Thymus (tissue), 11 donors: Measurements from ENCODE around the gene CAMTA1. TPM values are rescaled to one million over a fixed set of nuclear protein-coding genes. Genes with fewer than 3 reads are reported as not detected.

Experiments used
- DNase-seq, 9 donors: peaks; one replicate each; pipeline ENCODE4 v3.0.0-alpha.2; 2013; ENCODE audit warnings: low spot score in 9 of 9, low read depth in 6 of 9, missing footprints in 1 of 9
- H3K27ac ChIP-seq, 2 donors: one replicate each; pipeline ENCODE4 v1.5.1; 2013; ENCODE audit warnings: control low read depth in 1 of 2, low read depth in 1 of 2, low read length in 1 of 2, mild to moderate bottlenecking in 1 of 2, moderate library complexity in 1 of 2
- H3K27me3 ChIP-seq, 2 donors: one replicate each; pipeline ENCODE4 v1.5.1; 2013; ENCODE audit warnings: low read length in 1 of 2; ENCODE audit not compliant: control insufficient read depth in 2 of 2, insufficient read depth in 1 of 2
- H3K36me3 ChIP-seq, 2 donors: one replicate each; pipeline ENCODE4 v1.5.1; 2013; ENCODE audit warnings: low read length in 1 of 2, mild to moderate bottlenecking in 1 of 2, moderate library complexity in 1 of 2; ENCODE audit not compliant: control insufficient read depth in 2 of 2, insufficient read depth in 2 of 2
- H3K4me1 ChIP-seq, 2 donors: one replicate each; pipeline ENCODE4 v1.5.1; 2013; ENCODE audit warnings: low read length in 2 of 2; ENCODE audit not compliant: control insufficient read depth in 2 of 2, insufficient read depth in 2 of 2
- H3K4me3 ChIP-seq, 2 donors: one replicate each; pipeline ENCODE4 v1.5.1; 2013; ENCODE audit warnings: low read length in 2 of 2, control low read depth in 1 of 2, mild to moderate bottlenecking in 1 of 2
- H3K9me3 ChIP-seq, 2 donors: one replicate each; pipeline ENCODE4 v1.5.1; 2013; ENCODE audit warnings: low read length in 1 of 2, mild to moderate bottlenecking in 1 of 2; ENCODE audit not compliant: control insufficient read depth in 2 of 2, insufficient read depth in 1 of 2
- WGBS: extraction: QIAGEN DNeasy Blood & Tissue Kit; methylation state at CpG from one replicate; pipeline ENCODE4 v1.1.7; 2013; 5-methylcytosine and 5-hydroxymethylcytosine counted together
- polyA plus RNA-seq: library from polyadenylated mRNA; stranded (reverse); fragments of 200-250 nt; gene quantifications from one replicate; pipeline ENCODE4 v1.2.3, GENCODE V29; 2013
- total RNA-seq: library from RNA; stranded (reverse); fragments of 120-200 nt; gene quantifications from one replicate; pipeline ENCODE4 v1.2.4, GENCODE V29; 2013
- donor health status: healthy.

Gene CAMTA1
- total and polyA plus RNA-seq, 2 donors = 32.0 to 158 TPM

DNA sequence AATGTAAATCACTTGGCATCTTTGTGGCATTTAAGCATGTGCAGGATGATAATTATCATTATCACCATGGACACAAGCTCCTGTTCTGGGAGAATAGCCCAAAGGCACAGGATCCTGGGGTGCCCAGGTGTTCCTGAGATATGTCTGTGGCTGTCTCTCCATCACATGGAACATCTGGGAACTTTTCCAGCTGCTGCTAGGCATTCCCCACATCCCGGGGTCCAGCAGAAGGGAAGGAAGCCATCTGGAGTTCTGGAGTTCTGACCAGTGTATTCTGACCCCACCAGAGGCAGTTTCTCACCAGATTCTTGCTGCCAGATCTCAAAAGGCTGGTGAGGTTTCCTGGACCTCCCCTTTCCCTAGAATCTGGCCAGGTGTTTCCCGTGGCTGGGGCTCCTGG, 726.1 kb downstream of the CAMTA1 start:
- no peak for DNase-seq
- WGBS = 49% methylated on average over 2 of the region's 2 CpGs

GRCh38 chr1:7513081-7513480, 727.8 kb downstream of the CAMTA1 start:
- no peak for DNase-seq
- Histone ChIP-seq H3K4me1 (no peaks in the 10 kb centered on the region), H3K27ac (no peak overlapping the region), H3K27me3 (no peaks in the 10 kb centered on the region), H3K9me3 (no peaks in the 10 kb centered on the region), H3K36me3 (no peaks in the 10 kb centered on the region), H3K4me3 (no peak overlapping the region)
- 94% methylated on average over 10 of the region's 10 CpGs for WGBS

More for the DNA sequence above, 726.1 kb downstream of the CAMTA1 start:
- H3K4me3 ChIP-seq = no peak overlapping the region
- no peaks in the 10 kb centered on the region for H3K9me3 ChIP-seq
- no peaks in the 10 kb centered on the region for H3K36me3 ChIP-seq
- H3K27ac ChIP-seq = no peak overlapping the region
- H3K4me1 ChIP-seq = no peaks in the 10 kb centered on the region
- no peaks in the 10 kb centered on the region for H3K27me3 ChIP-seq

DNA sequence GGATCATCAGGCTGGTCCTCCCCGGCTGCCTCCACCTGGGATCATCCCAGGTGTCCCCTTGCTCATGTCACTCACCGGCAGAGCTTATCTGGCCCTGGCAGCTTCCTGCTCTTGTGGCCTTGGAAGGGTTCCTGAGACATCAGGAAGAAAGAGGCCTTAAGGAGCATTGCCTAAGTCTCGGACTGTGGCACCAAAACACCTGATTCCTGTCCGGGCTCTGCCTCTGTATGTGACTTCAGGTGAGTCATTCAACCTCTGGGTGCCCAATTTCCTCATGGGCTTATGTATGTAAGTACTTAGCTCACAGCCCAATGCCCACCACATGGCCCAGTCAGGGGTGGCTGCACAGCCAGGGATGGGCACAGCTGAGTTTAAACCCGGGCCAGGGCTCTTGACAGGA, 729.9 kb downstream of the CAMTA1 start:
- H3K4me3 ChIP-seq = no peak overlapping the region
- no peaks in the 10 kb centered on the region for H3K36me3 ChIP-seq
- no peak for DNase-seq
- WGBS = 88% methylated on average over 5 of the region's 5 CpGs
- no peaks in the 10 kb centered on the region for H3K9me3 ChIP-seq
- H3K4me1 ChIP-seq = no peaks in the 10 kb centered on the region
- H3K27ac ChIP-seq = no peak overlapping the region
- H3K27me3 ChIP-seq = no peaks in the 10 kb centered on the region

DNA sequence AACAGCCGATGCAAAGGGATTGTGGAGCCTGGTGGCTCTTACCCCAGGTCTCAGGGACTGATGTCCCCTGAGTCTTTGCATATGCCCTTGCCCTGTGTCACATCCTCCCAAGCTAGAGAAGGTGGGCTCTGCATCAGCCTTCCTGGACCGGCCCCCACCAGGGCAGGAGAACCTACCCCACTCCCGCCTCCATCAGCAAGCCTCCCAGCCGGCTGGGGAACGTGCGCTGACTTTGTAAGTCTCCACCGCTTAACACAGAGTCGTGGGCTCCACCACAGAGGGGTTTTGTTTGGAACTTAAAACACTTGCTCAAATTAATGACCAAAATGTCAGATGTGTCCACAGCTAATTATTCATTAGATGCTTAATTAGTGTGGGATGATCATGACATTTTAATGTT, 730.6 kb downstream of the CAMTA1 start:
- Histone ChIP-seq H3K9me3 (no peaks in the 10 kb centered on the region), H3K36me3 (no peaks in the 10 kb centered on the region), H3K27me3 (no peaks in the 10 kb centered on the region), H3K4me3 (no peak overlapping the region), H3K27ac (no peak overlapping the region), H3K4me1 (no peaks in the 10 kb centered on the region)
- 92% methylated on average over 8 of the region's 8 CpGs for WGBS
- DNase-seq = no peak

DNA sequence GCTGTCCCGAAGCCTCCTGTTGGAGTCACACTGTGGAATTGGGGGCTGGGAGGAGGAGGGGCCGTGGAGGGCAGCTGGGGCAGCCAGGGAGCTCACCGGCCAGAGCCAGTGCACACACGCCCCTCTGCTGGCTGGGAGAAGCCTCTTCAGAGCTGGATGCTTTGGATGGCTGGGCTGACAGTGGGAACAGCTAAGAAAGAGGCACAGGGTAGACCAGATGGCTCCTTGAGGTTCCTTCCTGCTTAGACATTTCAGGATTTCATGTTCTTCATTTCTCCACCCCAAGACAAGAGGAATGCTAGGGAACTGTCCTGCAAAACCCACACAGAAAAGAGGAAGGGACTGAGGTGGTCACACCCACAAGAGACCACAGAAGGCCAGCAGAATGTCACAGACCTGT, 731.1 kb downstream of the CAMTA1 start:
- no peaks in the 10 kb centered on the region for H3K27me3 ChIP-seq
- H3K4me3 ChIP-seq = no peak overlapping the region
- no peaks in the 10 kb centered on the region for H3K4me1 ChIP-seq
- no peak overlapping the region for H3K27ac ChIP-seq
- 84% methylated on average over 4 of the region's 4 CpGs for WGBS
- no peaks in the 10 kb centered on the region for H3K9me3 ChIP-seq
- no peaks in the 10 kb centered on the region for H3K36me3 ChIP-seq
- DNase-seq = no peak

- Histone ChIP-seq H3K27me3 (no peaks in the 10 kb centered on the region), H3K27ac (no peak overlapping the region), H3K4me3 (no peak overlapping the region), H3K9me3 (no peaks in the 10 kb centered on the region), H3K4me1 (no peaks in the 10 kb centered on the region), H3K36me3 (no peaks in the 10 kb centered on the region)
- DNase-seq = no peak
- WGBS = 90% methylated on average over 5 of the region's 5 CpGs
These were observed 731.7 kb downstream of the CAMTA1 start for GRCh38 chr1:7516929-7517328.

DNA sequence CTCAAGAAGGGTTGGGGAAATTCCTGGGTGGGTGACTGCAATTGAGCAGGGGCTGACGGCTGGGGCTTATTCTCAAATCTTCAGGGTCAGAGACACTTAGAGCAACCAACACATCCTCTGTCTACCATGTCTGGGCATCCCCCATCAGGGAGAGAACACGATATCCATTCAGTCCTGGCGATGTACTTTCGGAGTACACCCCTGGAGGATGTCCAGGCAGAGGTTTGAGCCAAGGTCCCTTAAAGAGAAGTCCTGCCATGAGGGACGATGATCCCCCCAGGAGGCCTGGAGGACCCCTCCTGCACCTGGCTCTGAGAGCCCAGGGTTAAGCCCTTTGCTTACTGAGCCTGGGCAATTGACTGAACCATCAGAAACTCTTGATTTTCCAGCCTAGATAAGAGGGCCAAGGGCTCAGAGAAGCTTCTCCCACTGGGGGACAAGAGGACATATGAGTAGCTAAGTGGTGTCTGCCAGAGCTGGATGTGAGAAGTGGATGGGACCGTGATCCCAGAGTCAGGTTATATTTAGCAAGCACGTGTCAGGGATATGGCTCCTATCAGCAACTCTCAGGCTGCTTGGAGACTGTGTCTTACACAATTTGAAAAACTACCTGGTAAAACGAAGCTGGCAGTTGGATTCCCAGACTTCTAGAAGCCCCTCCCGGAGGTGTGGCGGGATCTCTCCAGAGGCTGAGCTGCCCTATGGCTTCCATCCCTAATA, 732.5 kb downstream of the CAMTA1 start:
- DNase-seq = no peak
- no peaks in the 10 kb centered on the region for H3K9me3 ChIP-seq
- no peaks in the 10 kb centered on the region for H3K4me1 ChIP-seq
- H3K27ac ChIP-seq = no peak overlapping the region
- no peaks in the 10 kb centered on the region for H3K27me3 ChIP-seq
- 87% methylated on average over 10 of the region's 10 CpGs for WGBS
- H3K36me3 ChIP-seq = no peaks in the 10 kb centered on the region
- H3K4me3 ChIP-seq = no peak overlapping the region

- WGBS = 96% methylated on average over 8 of the region's 8 CpGs
- H3K27ac ChIP-seq = no peak overlapping the region
- H3K36me3 ChIP-seq = no peaks in the 10 kb centered on the region
- no peaks in the 10 kb centered on the region for H3K4me1 ChIP-seq
- H3K9me3 ChIP-seq = no peaks in the 10 kb centered on the region
- H3K27me3 ChIP-seq = no peaks in the 10 kb centered on the region
- H3K4me3 ChIP-seq = no peak overlapping the region
- no peak for DNase-seq
These were observed 733.2 kb downstream of the CAMTA1 start for GRCh38 chr1:7518411-7518810.

GRCh38 chr1:7519181-7519860, 734.1 kb downstream of the CAMTA1 start:
- no peak for DNase-seq
- Histone ChIP-seq H3K27ac (no peak overlapping the region), H3K9me3 (no peaks in the 10 kb centered on the region), H3K36me3 (no peaks in the 10 kb centered on the region), H3K4me1 (no peaks in the 10 kb centered on the region), H3K4me3 (no peak overlapping the region), H3K27me3 (no peaks in the 10 kb centered on the region)
- 96% methylated on average over 8 of the region's 8 CpGs for WGBS
